ENCODE data around the gene PNPLA7.
A peak's percentile ranks its signal among the peaks of the same experiment; 100 is the strongest.

Gene PNPLA7

DNA sequence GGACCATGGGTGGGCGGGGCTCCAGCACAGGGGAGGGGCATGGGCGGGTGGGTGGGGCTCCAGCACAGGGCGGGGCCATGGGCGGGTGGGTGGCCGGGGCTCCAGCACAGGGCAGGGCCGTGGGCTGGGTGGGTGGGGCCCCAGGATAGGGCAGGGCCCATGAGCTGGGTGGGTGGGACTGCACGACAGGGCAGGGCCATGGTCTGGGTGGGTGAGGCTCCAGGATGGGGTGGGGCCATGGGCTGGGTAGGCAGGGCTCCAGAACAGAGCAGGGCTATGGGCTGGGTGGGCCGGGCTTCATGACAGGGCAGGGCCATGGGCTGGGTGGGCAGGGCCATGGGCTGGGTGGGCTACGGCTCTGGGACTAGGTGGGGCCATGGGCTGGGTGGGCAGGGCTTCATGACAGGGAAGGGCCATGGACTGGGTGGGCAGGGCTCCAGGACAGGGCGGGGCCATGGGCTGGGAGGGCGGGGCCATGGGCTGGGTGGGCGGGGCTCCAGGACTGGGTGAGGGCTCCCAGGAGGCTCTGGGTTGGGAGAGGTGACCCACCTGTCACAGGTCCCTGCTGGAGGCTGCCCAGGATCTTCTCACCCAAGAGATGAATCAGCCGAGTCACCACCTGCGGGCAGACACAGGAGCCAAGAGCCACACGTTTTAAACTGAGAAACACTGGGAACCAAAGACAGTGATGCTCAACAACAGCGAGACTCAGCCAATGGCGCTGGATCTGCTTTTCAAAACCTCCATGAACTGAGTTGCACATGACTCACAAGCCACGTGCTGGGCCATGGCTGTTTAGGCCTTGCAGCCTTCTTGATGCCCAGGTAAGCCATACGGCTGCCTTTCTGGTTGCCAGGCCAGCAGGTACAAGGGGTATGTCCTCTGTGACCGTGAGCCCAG is 57.5 kb downstream of the PNPLA7 start:
- no peak for DNase-seq

DNA sequence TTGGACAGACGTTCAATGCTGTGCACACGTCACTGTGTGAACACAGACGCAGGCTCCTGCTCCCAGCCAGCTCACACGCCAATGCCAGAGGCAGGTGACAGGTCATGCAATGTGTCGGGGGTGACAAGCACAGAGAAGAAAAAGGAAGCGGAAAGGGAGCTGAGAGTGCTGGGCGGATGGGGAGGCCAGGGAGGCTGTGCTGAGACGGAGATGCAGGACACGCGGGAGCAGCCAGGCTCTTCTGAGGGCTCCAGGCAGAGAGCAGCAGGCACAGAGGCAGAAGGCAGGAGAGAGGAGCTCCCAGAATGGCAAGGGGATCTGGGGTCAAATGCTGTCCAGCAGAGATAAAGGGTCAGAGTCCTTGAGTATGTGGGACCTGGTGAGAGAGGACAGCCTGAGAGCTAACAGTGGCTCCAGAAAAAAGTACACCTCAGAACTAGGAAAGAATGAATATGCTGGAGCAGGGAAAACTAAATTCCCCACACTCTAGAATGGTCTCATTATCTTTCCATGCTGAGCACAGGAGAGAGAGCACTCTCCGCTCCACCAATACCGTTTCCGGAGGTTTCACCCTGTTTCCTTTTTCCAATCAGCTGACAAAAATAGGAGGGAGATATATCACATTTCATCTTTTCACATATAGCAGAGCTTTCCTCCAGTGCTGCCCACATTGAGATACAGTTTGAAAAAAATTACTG is 58.3 kb downstream of the PNPLA7 start:
- DNase-seq = no peak

DNA sequence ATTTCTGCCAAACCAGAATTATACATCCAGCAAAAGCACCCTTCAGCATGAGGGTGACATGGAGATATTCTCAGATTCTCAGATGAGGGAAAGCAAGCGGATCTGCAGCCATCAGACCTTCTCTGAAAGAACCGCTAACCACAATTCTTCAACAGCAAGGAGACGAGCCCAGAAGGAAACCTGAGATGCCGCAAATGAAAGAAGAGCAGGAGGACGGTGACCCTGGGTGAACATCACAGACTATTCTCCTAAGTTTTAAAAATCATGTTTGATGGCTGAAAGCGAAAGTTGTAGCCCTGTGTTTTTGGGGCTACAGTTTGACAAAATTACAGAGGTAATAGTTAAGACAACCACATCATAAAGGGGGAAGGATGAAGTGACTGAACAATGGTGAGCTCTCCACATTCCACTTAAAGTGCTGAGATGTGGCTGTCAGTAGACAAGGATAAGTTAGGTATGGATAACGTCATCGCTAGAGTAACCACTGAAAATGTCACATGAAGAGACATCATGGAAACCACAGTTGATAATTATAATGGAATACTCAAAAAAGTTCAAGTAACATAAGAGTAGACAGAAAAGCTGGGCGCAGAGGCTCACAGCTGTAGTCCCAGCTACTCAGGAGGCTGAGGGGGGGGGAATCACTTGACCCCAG is 59.5 kb downstream of the PNPLA7 start:
- DNase-seq = no peak

DNA sequence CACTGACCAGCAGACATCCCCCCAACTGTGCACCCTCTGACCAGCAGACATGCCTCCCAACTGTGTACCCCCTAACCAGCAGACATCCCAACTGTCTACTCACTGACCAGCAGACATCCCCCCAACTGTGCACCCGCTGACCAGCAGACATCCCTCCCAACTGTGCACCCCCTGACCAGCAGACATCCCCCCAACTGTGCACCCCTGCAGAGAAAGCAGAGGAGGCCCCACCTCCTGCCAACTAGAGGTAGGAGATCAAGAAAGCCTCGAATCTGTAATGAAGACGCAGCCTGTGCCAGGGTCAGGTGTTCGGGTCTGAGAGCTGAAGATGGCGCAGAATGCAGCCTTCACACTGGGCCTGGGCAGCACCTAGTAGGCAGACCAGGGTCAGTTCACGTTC is 61.3 kb downstream of the PNPLA7 start:
- DNase-seq = no peak

DNA sequence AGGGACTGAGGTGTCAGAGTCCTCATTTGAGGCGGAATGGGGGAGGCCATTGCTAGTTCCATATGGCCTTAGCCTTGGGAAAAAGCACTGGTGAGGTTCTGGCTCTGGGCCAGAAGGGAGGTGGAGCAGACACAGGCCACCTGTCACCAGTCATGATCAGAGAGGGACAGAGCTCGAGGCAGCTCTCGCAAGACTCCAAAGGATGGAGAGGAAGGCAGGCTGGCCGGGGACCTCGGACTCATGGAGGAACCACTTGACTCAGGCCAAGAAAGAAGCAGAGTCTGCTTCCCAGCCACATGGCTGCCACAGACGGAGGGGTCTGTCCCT is 61.9 kb downstream of the PNPLA7 start:
- DNase-seq = peak; percentile 23

DNA sequence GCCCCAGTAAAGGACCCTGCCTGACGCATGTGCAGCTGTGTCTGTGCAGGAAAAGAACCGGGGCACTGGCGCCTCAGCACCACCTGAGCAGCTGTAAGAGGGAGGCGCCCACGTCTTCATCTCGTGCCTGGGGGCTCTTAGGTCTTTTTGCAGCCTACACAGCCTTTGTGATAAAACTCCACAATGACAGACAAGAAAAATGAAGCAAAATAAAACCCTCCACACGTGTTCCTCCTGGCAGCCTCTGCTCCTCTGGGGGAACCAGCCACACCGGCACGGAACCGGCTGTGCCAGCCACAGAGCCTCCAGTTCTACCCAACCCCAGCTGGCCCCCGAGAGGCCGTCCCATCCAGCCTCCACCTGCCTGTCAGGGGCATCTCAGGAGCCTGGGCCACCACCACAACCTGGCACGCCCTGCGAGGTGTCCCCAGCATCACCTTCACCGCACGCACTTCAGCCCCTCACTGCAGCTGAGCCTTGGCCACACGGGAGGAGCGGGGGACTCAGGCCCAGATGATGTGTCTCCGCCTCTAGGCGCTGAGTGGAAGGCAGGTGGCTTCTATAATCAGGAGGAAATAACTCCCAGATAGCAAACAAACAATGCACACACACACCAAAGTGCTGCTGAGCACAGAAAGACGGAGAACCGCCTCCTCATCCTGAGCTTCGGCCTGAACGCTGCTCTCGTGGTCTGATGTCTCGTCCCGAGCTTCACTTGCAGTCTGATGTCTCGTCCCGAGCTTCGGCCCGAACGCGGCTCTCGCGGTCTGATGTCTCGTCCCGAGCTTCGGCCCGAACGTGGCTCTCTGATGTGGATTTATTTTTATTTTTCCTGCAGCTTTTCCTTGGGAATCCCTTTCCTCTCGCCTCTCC is 62.5 kb downstream of the PNPLA7 start:
- peak; percentile 46 for DNase-seq

DNA sequence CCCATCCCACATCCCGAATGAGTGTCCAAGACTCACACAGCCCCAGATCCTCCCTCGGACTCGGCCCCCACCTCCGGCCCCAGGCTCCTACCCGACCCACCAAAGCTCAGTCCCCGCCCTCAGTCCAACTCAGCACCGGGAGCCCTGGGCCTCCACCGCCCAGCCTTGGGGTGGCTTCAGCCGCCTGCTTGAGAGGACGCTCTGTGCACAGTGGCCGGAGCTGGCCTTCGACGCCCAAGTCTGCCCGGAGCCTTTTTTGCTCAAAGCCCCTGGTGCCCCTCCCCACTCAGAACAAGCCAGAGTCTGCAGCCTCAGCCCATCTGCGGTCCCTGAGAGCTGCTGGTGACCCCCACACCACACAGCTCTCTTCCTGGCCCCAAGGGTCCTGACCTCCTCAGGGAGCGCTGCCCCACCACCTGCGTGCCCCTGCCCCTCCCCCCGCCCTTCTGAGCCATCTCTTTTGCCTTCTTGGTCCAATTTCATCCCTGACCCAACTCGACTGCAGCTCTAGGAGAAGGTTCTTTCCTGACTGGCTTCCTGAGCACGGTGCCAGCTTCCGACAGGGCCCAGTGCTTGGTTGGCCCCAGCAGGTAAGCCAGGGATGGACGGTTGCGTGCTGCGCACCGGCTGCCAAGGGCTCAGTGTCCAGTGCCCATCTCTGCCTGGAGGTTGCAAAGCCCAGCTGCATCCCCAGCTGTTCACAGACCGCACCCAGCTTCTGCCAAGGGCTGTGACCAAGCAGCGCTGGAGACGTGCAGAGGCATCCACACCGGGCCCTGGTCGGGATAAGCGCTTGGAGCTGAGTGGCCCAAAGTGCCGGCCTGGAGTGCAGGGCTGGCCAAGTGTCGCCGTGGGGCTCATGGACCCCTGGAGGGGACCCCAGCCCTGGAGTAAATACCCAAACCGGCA is 63.4 kb downstream of the PNPLA7 start:
- DNase-seq = no peak

DNA sequence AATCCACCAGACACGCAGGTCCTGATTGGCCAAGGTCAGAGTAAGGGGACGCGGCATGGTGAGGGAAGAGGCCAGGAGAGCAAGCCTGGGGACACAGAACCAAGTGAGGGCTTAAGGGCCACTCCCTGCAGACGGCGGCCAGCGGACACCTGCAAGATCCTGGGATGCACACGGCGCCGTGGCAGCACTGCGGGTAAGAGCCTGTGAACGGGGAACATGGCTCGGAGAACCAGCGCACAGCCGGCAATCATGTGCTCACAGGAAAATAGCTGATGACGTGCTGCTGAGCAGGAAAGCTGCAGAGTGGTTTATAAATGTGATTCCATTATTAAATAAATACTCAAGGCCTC is 64.1 kb downstream of the PNPLA7 start:
- no peak for DNase-seq

DNA sequence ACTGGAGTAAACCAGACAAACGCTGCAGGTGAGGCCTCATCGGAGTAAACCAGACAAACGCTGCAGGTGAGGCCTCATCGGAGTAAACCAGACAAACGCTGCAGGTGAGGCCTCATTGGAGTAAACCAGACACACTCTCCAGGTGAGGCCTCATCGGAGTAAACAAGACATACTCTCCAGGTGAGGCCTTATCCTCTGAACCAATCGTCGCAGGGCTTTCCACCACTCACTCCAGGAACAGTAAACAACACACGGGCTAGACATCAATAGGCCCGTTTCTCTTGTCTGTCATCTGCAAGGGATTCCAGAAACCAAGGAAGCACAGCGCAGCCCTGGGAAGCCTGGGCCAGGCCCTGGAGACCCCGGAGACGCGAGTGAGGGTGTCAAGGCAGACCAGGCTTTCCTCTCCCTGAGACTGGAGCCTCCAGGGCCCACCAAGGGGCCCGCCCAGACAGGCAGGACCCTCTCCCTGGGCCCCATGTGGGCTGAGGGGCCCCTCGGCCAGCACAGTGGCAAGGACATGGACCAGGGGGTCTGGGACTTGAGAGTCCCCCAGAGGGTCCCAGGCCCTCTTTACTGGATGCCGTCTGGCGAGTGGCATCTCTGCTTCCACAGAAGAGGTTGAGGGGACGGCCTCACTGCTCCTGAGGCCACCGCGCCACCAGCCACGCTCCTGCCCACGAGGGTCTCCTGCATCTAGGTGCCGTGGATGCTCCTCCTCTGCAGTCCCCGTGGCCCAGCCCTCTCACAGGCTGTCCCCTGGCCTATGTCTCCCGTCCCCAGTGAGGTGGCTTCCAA is 64.7 kb downstream of the PNPLA7 start:
- no peak for DNase-seq

DNA sequence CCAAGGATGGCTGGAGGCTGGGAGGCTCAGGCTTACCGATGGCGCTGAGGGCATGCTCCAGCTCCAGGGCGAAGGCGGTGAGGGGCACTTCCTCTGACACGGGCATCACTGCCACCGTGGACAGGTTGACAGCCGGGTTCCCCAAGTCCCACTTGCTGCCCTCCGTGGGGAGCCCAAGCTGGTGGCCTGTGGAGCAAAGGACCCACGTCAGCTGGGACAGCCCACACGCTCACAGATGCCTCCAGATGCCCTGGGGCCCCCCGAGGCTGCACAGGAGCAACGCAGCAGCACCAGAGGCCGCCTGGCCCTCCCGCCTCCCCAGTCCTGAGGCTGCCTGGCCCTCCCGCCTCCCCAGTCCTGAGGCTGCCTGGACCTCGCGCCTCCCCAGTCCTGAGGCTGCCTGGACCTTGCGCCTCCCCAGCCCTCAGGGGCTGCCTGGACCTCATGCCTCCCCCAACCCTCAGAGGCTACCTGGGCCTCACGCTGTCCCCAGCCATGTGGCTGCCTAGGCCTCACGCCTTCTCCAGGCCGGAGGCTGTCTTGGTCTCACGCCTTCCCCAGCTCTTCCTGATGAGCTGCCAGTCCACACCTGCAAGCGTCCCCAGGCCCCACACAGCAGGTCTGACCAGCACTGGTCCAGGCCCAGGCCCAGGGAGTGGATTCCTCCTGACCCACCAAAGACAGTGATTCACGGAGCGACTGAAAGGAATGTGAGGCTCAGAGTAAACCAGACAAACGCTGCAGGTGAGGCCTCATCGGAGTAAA is 65.5 kb downstream of the PNPLA7 start:
- DNase-seq = no peak

DNA sequence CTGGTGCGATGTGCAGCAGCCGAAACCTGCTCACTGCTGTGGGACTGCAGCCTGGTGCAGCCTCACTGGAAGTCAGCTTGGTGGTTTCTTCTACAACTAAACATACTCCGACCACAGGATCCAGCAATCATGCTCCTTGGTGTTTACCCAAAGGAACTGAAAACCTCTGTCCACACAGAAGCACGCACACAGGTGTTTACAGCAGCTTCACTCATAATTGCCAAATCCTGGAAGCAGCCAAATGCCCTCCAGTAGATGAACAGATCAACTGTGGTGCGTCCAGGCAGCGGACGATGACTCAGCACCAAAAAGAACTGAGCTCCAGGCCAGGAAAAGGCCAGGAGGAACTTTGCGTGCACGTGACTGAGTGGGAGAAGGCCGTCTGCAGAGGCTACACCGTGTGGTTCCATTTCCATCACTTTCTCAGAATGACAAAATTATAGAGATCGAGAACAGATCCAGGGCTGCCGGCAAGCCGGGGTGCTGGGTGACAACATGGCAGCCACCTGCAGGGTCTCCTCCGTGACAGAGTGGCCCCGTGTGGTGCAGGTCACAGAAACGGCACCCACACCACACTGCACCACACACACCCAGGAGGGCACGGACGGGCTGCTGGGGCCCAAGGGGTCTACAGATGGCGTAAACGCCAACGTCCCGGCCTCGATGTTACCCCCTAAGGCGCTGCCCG is 68.0 kb downstream of the PNPLA7 start:
- no peak for DNase-seq

DNA sequence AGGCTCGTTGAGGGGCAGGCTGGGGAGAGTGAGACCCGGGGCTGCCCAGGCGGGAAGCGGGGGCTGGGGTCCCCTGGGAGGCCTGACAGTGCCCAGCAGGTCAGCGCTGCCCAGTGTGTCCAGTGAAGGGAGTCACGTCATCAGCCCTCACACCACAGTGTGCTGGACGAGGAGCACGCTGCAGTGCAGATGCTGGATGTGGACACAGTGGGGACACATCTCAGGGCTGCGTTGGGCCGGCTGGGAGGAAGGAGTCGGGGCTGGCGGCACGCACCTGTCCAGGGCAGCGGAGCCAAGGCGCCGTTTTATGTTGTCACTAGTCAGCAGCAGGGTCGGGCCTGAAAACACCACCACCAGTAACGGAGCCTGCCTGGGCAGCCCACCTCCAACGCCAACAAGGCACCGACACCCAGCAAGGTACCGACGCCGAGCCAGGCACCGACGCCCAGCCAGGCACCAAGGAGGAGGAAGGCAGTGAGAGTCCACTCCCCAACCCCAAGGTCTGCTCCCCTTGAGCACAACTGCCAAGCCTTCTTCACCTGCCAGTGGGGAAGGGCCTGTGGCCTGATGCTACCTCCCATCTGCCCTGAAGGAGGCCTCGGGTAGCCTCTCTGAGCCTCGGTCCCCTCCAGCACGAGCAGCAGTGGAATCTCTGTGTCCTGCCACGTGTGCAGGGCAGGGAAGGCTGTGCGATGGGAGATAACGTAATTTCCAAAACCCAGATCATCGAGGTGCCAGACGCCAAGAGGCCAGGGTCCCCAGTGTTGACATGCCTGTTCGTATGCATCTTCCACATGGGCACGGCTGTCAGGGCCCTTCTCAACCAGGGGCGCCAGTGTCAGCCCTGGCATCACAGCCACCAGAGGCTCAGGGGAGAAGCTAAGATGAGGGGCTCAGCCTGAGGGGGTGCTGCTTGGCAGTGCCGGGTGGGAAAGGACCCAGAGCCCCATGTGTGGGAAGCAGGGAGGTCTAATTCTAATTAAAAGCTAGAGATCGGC is 69.2 kb downstream of the PNPLA7 start:
- DNase-seq = no peak

DNA sequence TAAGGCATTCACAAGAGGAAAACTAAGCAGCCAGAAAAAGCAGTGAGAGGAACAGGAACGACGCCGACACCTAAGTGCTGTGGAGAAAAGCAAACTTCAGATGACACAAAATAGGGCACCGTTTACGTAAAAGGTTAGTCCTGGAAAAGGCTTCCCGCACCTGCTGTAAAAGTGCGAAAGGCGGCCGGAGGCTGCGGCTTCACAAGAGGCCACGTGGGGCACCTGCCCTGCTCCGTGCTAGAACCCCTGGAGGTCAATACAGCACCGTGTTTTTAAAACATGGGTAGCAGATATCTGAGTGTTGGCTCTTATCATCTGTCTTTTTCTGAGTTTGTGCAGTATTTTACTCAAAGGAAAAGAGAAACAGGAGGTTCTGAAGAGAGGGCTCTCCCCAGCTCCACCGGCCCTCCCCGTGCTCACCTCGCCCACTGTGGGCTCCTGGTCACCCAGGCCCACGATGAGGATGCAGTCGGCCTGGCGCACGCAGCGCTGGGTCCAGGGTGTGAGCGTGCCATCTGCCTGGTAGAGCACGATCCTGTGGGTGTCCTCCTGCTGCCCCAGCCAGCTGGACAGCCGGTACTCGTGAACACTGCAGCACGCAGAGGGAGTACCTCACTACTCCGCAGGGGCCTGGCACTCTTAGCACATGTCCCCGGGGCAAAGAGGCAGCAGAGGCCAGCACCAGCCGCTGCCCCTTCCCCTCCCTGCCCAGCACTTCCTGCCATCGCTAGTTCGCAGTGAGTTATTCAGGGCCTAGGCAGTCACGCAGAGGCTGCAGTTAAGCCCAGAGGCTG is 70.1 kb downstream of the PNPLA7 start:
- DNase-seq = no peak

DNA sequence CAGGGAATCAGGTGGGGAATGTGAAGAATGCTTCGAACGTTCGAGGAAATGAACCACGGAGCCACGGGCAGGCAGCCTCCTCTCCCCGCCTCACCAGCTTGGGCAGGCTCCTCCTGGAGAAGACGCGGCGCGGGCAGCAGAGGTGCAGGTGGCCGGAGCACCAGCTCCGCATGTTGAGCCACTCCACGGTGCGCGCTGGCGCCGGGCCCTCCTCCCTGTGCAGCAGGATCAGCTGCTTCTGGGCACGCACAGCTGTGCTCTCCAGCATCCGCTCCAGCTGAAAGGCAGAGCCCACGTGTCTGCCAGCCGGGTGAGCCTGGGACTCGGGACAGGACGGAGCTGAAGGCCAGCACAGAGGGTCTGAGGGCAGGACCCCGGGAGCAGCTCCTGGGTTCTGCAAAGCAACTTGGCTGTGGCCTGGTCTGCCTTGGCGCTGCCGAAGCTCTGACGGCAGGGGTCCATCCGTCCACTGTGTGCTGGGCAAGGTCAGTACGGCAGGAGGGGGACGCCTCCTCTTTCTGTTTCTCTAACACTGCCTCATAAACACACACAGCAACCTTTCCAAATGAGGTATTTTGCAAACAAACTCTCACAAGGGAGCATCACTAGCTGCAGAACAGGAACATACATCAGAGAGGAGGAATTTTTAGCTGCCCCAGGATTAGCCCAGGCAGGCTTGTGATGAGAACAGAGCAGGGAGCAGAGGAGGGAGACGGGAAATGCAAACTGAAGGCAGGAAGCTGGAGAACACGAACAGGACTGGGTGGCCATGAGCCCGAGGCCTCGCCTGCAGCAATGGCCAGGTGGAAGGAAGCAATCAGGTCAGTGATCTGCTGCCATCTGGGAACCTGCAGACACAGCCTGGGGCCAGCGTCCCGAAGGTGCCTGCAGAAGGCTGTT is 71.0 kb downstream of the PNPLA7 start:
- peak; percentile 58 for DNase-seq

DNA sequence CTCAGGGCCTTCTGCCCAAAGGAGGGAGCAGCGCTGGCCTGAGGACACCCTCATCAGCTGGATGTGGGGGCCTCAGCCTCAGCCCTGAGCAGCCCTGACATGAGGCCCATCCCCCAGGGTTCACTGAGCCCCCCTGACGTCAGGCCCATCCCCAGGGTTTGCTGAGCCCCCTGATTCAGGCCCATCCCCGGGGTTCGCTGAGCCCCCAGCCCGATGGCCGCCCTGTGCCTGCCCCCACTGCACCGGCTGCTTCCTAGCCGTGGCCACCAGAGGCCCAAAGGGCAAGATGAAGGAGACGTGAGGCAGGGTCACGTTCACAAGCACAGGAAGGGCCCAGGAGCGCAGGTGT is 71.6 kb downstream of the PNPLA7 start:
- no peak for DNase-seq

DNA sequence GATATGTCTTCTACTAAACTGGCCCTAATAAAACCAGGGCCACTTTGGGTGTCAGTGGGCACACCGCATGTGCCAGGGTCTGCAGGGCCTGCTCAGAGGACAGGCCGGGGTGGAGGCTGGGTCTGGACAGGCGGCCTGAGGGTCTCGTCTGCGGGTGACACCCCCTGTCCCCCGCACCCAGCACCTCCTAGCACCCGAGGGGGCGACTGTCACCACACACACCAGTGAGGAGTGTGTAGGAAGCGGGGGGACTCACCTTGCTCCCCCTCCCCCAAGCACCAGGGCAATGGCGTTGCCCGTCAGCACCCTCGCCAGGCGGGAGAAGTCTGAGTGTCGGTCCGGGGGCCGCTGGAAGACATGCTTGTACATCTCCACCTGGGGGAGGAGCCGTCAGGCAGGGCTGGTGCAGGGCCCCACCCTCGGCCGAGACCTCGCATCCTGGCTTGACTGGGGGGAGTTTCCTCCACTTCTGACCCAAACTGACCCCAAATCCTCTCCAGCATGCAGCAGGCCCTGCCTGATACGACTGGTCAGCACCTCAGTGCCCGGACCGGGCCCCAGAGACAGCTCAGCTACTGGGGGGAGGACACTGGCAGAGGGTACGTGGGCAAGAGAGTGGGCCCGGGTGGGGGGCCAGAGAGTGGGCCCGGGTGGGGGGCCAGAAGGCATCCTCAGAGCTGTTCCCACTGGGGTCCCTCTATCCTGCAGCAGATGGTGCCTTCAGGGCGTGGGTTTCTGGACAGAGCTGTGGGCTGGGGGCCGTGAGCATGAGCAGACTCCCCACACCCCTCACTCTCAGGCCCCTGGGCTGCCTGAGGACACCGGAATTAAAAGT is 72.2 kb downstream of the PNPLA7 start:
- DNase-seq = no peak
